Activated CD8-positive, alpha-beta T cell treated with anti-CD3 and anti-CD28 coated beads, Interleukin-2, amount 10 ng/mL, durations not matched to agents 7 days and 5 days (primary cell): ENCODE data around the gene ZNF146. TPM values are rescaled to one million over a fixed set of nuclear protein-coding genes. Genes with fewer than 3 reads are reported as not detected.

Source experiments
- ATAC-seq: fragments of 150-1000 bp; cut with Tn5 transposase; one replicate; pipeline ENCODE4 v1.10.0; 2021; ENCODE audit warnings: moderate library complexity
- CTCF ChIA-PET: fragments of 350-600 bp; sonication (Branson Sonifier 250); formaldehyde crosslinking; loops from one replicate; lab custom pipeline; 2021; ENCODE audit warnings: antibody characterized with exemption; lab: Charles Lee
- POLR2A ChIA-PET: fragments of 350-600 bp; sonication (Branson Sonifier 250); formaldehyde crosslinking; loops from one replicate; lab custom pipeline; 2021; ENCODE audit warnings: antibody characterized with exemption; lab: Charles Lee
- DNase-seq: peaks from one replicate; pipeline ENCODE4 v3.0.0-alpha.2; 2020
- H3K27ac Mint-ChIP-seq: one replicate; pipeline ENCODE4 v1.8.0; 2021; ENCODE audit warnings: mild to moderate bottlenecking, mixed read lengths
- H3K27me3 Mint-ChIP-seq: one replicate; pipeline ENCODE4 v1.8.0; 2021; ENCODE audit warnings: low read depth, mixed read lengths
- H3K36me3 Mint-ChIP-seq: one replicate; pipeline ENCODE4 v1.8.0; 2021; ENCODE audit warnings: low read depth, mixed read lengths
- H3K4me1 Mint-ChIP-seq: one replicate; pipeline ENCODE4 v1.8.0; 2021; ENCODE audit warnings: low read depth, mixed read lengths
- H3K4me3 Mint-ChIP-seq: one replicate; pipeline ENCODE4 v1.8.0; 2021; ENCODE audit warnings: mild to moderate bottlenecking, mixed read lengths
- H3K9me3 Mint-ChIP-seq: one replicate; pipeline ENCODE4 v1.8.0; 2022; ENCODE audit warnings: mixed read lengths; ENCODE audit not compliant: insufficient read depth
- total RNA-seq, 2 experiments: library from RNA; stranded (reverse); gene quantifications; one replicate each; pipeline ENCODE4 v1.2.3, GENCODE V29; 2021

ZNF146 gene
- total RNA-seq, 2 experiments from 2014 or later: 61.7 to 63.8 TPM

GRCh38 chr19:36236946-36237310 lies 22.0 kb downstream of the ZNF146 start:
- no peak for ATAC-seq
- CTCF ChIA-PET: no interaction called here
- H3K4me3 Mint-ChIP-seq: no peak overlapping the region
- no peaks in the 10 kb centered on the region for H3K27me3 Mint-ChIP-seq
- H3K9me3 Mint-ChIP-seq: peaks cover 77% of the 10 kb centered on the region
- H3K36me3 Mint-ChIP-seq: peaks cover 83% of the 10 kb centered on the region
- H3K4me1 Mint-ChIP-seq: no peaks in the 10 kb centered on the region
- POLR2A ChIA-PET: interaction anchor here (1.0 kb wide), 1 partner anchor 22 kb away, joined by 3 read pairs; the partner anchor contains the start of genes ZNF146 and ZNF565
- DNase-seq: no peak
- no peak overlapping the region for H3K27ac Mint-ChIP-seq

GRCh38 chr19:36244066-36244465 lies 29.2 kb downstream of the ZNF146 start:
- Mint-ChIP-seq H3K4me1 (no peaks in the 10 kb centered on the region), H3K27ac (no peak overlapping the region), H3K4me3 (no peak overlapping the region), H3K36me3 (peaks cover 28% of the 10 kb centered on the region), H3K9me3 (peaks cover 60% of the 10 kb centered on the region), H3K27me3 (peaks cover 6% of the 10 kb centered on the region)
- CTCF ChIA-PET: no interaction called here
- no peak for ATAC-seq
- POLR2A ChIA-PET: no interaction called here
- DNase-seq: no peak

GRCh38 chr19:36245210-36246005 lies 30.5 kb downstream of the ZNF146 start:
- peaks cover 17% of the 10 kb centered on the region for H3K36me3 Mint-ChIP-seq
- ChIA-PET CTCF (no interaction called here), POLR2A (no interaction called here)
- ATAC-seq (no peak), DNase-seq (no peak)
- no peaks in the 10 kb centered on the region for H3K4me1 Mint-ChIP-seq
- no peak overlapping the region for H3K27ac Mint-ChIP-seq
- peaks cover 6% of the 10 kb centered on the region for H3K27me3 Mint-ChIP-seq
- peaks cover 51% of the 10 kb centered on the region for H3K9me3 Mint-ChIP-seq
- H3K4me3 Mint-ChIP-seq: no peak overlapping the region

GRCh38 chr19:36246006-36246481 lies 31.1 kb downstream of the ZNF146 start:
- Mint-ChIP-seq H3K9me3 (peaks cover 50% of the 10 kb centered on the region), H3K4me1 (no peaks in the 10 kb centered on the region), H3K27me3 (peaks cover 6% of the 10 kb centered on the region), H3K27ac (no peak overlapping the region), H3K4me3 (no peak overlapping the region), H3K36me3 (peaks cover 17% of the 10 kb centered on the region)
- no peak for DNase-seq
- ATAC-seq: no peak
- CTCF ChIA-PET: no interaction called here
- POLR2A ChIA-PET: no interaction called here

- Mint-ChIP-seq H3K4me3 (no peak overlapping the region), H3K4me1 (no peaks in the 10 kb centered on the region), H3K27me3 (no peaks in the 10 kb centered on the region), H3K27ac (no peak overlapping the region), H3K9me3 (peaks cover 41% of the 10 kb centered on the region), H3K36me3 (peaks cover 7% of the 10 kb centered on the region)
- ChIA-PET CTCF (no interaction called here), POLR2A (no interaction called here)
- DNase-seq (no peak), ATAC-seq (no peak)
Measured at GRCh38 chr19:36252047-36252446, 37.1 kb downstream of the ZNF146 start.

GRCh38 chr19:36254848-36255247 lies 39.9 kb downstream of the ZNF146 start:
- DNase-seq (no peak), ATAC-seq (no peak)
- peaks cover 41% of the 10 kb centered on the region for H3K9me3 Mint-ChIP-seq
- peaks cover 10% of the 10 kb centered on the region for H3K36me3 Mint-ChIP-seq
- ChIA-PET POLR2A (no interaction called here), CTCF (no interaction called here)
- H3K4me1 Mint-ChIP-seq: no peaks in the 10 kb centered on the region
- no peak overlapping the region for H3K27ac Mint-ChIP-seq
- H3K4me3 Mint-ChIP-seq: no peak overlapping the region
- H3K27me3 Mint-ChIP-seq: no peaks in the 10 kb centered on the region

- Mint-ChIP-seq H3K4me1 (no peaks in the 10 kb centered on the region), H3K4me3 (no peak overlapping the region), H3K27me3 (no peaks in the 10 kb centered on the region), H3K36me3 (peaks cover 10% of the 10 kb centered on the region), H3K9me3 (peaks cover 39% of the 10 kb centered on the region), H3K27ac (no peak overlapping the region)
- POLR2A ChIA-PET: no interaction called here
- ATAC-seq (no peak), DNase-seq (no peak)
- CTCF ChIA-PET: no interaction called here
Measured at GRCh38 chr19:36255316-36255715, 40.4 kb downstream of the ZNF146 start.

GRCh38 chr19:36256064-36256463 lies 41.2 kb downstream of the ZNF146 start:
- Mint-ChIP-seq H3K27me3 (no peaks in the 10 kb centered on the region), H3K4me3 (no peak overlapping the region), H3K27ac (no peak overlapping the region), H3K4me1 (no peaks in the 10 kb centered on the region), H3K9me3 (peaks cover 39% of the 10 kb centered on the region), H3K36me3 (peaks cover 10% of the 10 kb centered on the region)
- ChIA-PET CTCF (no interaction called here), POLR2A (no interaction called here)
- DNase-seq: no peak
- no peak for ATAC-seq

- ChIA-PET POLR2A (no interaction called here), CTCF (no interaction called here)
- ATAC-seq: no peak
- H3K36me3 Mint-ChIP-seq: peaks cover 10% of the 10 kb centered on the region
- H3K4me3 Mint-ChIP-seq: no peak overlapping the region
- peaks cover 32% of the 10 kb centered on the region for H3K9me3 Mint-ChIP-seq
- no peak overlapping the region for H3K27ac Mint-ChIP-seq
- DNase-seq: no peak
- no peaks in the 10 kb centered on the region for H3K4me1 Mint-ChIP-seq
- H3K27me3 Mint-ChIP-seq: no peaks in the 10 kb centered on the region
Measured at GRCh38 chr19:36256853-36257519, 42.1 kb downstream of the ZNF146 start.

GRCh38 chr19:36257520-36257876 lies 42.6 kb downstream of the ZNF146 start:
- peaks cover 31% of the 10 kb centered on the region for H3K9me3 Mint-ChIP-seq
- H3K4me1 Mint-ChIP-seq: no peaks in the 10 kb centered on the region
- H3K27ac Mint-ChIP-seq: no peak overlapping the region
- no peak for ATAC-seq
- DNase-seq: no peak
- no peak overlapping the region for H3K4me3 Mint-ChIP-seq
- CTCF ChIA-PET: no interaction called here
- peaks cover 10% of the 10 kb centered on the region for H3K36me3 Mint-ChIP-seq
- no peaks in the 10 kb centered on the region for H3K27me3 Mint-ChIP-seq
- POLR2A ChIA-PET: no interaction called here

- Mint-ChIP-seq H3K27ac (no peak overlapping the region), H3K9me3 (peaks cover 34% of the 10 kb centered on the region), H3K27me3 (no peaks in the 10 kb centered on the region), H3K4me1 (no peaks in the 10 kb centered on the region), H3K36me3 (peaks cover 10% of the 10 kb centered on the region), H3K4me3 (no peak overlapping the region)
- ChIA-PET POLR2A (no interaction called here), CTCF (no interaction called here)
- no peak for ATAC-seq
- DNase-seq: no peak
Measured at GRCh38 chr19:36258028-36258875, 43.3 kb downstream of the ZNF146 start.

GRCh38 chr19:36259211-36259610 lies 44.3 kb downstream of the ZNF146 start:
- peaks cover 35% of the 10 kb centered on the region for H3K9me3 Mint-ChIP-seq
- H3K27ac Mint-ChIP-seq: no peak overlapping the region
- CTCF ChIA-PET: no interaction called here
- POLR2A ChIA-PET: no interaction called here
- H3K36me3 Mint-ChIP-seq: peaks cover 10% of the 10 kb centered on the region
- H3K27me3 Mint-ChIP-seq: no peaks in the 10 kb centered on the region
- DNase-seq: no peak
- H3K4me1 Mint-ChIP-seq: no peaks in the 10 kb centered on the region
- no peak for ATAC-seq
- H3K4me3 Mint-ChIP-seq: no peak overlapping the region
